Peyer's patch (tissue), 4 donors: ENCODE data around the gene NLRP5.
"Not testable (repeated sequence)": the region's sequence is repeated elsewhere in the genome, so short reads cannot be mapped to it uniquely, and the experiment has no call there.

Experiments
- POLR2A ChIP-seq, 2 donors: fragments of 450-650 bp; IDR thresholded peaks; one replicate each; pipeline ENCODE4 v1.5.1; 2017; ENCODE audit warnings: antibody characterized with exemption in 2 of 2, mild to moderate bottlenecking in 2 of 2, moderate library complexity in 2 of 2
- TF ChIP-seq, protein P1 (sequence below), 6 experiments: fragments of 450-650 bp in 4 of 6; fragments of 200-600 bp in 2 of 6; sonication (generic) in 1 of 6; IDR thresholded peaks; one replicate each; pipeline ENCODE4 v1.5.1; 2017 to 2019; ENCODE audit warnings: antibody characterized with exemption in 6 of 6, mild to moderate bottlenecking in 3 of 6, moderate library complexity in 1 of 6

DNA sequence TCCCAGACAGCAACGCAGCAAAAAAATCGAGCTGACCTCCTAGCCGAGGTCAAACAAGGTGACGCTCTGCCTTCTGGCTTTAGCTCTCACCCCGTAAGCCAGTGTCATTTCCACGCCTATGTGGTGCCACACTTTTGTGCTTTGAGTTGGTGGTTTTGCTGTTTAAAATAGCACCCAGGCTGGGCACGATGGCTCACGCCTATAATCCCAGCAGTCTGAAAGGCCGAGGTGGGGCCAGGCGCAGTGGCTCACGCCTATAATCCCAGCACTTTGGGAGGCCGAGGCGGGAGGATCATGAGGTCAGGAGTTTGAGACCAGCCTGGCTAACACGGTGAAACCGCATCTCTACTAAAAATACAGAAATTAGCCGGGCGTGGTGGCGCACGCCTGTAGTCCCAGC lies 36.0 kb upstream of the NLRP5 start:
- TF ChIP-seq, protein P1, sequence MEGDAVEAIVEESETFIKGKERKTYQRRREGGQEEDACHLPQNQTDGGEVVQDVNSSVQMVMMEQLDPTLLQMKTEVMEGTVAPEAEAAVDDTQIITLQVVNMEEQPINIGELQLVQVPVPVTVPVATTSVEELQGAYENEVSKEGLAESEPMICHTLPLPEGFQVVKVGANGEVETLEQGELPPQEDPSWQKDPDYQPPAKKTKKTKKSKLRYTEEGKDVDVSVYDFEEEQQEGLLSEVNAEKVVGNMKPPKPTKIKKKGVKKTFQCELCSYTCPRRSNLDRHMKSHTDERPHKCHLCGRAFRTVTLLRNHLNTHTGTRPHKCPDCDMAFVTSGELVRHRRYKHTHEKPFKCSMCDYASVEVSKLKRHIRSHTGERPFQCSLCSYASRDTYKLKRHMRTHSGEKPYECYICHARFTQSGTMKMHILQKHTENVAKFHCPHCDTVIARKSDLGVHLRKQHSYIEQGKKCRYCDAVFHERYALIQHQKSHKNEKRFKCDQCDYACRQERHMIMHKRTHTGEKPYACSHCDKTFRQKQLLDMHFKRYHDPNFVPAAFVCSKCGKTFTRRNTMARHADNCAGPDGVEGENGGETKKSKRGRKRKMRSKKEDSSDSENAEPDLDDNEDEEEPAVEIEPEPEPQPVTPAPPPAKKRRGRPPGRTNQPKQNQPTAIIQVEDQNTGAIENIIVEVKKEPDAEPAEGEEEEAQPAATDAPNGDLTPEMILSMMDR (IDR thresholded peaks at IDR 0.05) = not testable (repeated sequence)
- TF ChIP-seq POLR2A (IDR thresholded peaks at IDR 0.05) = not testable (repeated sequence)
